Astrocyte (in vitro differentiated cells and primary cell): ENCODE measurements around the gene SPSB1. TPM values are rescaled to one million over a fixed set of nuclear protein-coding genes. Genes with fewer than 3 reads are reported as not detected.
A peak's percentile ranks its signal among the peaks of the same experiment; 100 is the strongest.

ENCODE experiments used
- DNase-seq: peaks from one replicate; pipeline ENCODE4 v3.0.0-alpha.2; 2010; ENCODE audit warnings: low read depth
- FAIRE-seq: peaks from 2 replicates; lab custom pipeline; 2011; peaks lifted over from hg19 to GRCh38; lab: Jason Lieb, UNC
- H2AFZ ChIP-seq: 2 replicates; pipeline ENCODE4 v1.6.0; 2012; ENCODE audit warnings: low read depth, low read length, inconsistent platforms
- H3K27ac ChIP-seq: 2 replicates; pipeline ENCODE4 v1.5.1; 2011; ENCODE audit warnings: low read depth, low read length, inconsistent platforms
- H3K27me3 ChIP-seq: 2 replicates; pipeline ENCODE4 v1.6.0; 2011; ENCODE audit warnings: low read length, inconsistent platforms; ENCODE audit not compliant: insufficient read depth
- H3K36me3 ChIP-seq: 2 replicates; pipeline ENCODE4 v1.5.1; 2011; ENCODE audit warnings: low read length, inconsistent platforms; ENCODE audit not compliant: insufficient read depth
- H3K4me1 ChIP-seq: 2 replicates; pipeline ENCODE4 v1.5.1; 2011; ENCODE audit warnings: low read length, inconsistent platforms; ENCODE audit not compliant: insufficient read depth
- H3K4me2 ChIP-seq: 2 replicates; pipeline ENCODE4 v1.6.0; 2012; ENCODE audit warnings: low read length, inconsistent platforms
- H3K4me3 ChIP-seq: 2 replicates; pipeline ENCODE4 v1.5.1; 2011; ENCODE audit warnings: low read depth, mild to moderate bottlenecking, low read length, inconsistent platforms; ENCODE audit not compliant: insufficient read depth
- H3K79me2 ChIP-seq: 2 replicates; pipeline ENCODE4 v1.6.0; 2012; ENCODE audit warnings: mild to moderate bottlenecking, low read length, inconsistent platforms; ENCODE audit not compliant: insufficient read depth
- H3K9ac ChIP-seq: 2 replicates; pipeline ENCODE4 v1.6.0; 2012; ENCODE audit warnings: mild to moderate bottlenecking, low read length, inconsistent platforms
- H3K9me3 ChIP-seq: 2 replicates; pipeline ENCODE4 v1.5.1; 2012; ENCODE audit warnings: low read depth, mild to moderate bottlenecking, low read length, inconsistent platforms; ENCODE audit not compliant: insufficient read depth
- H4K20me1 ChIP-seq: 2 replicates; pipeline ENCODE4 v1.6.0; 2012; ENCODE audit warnings: low read length, inconsistent platforms; ENCODE audit not compliant: insufficient read depth
- H3K27ac Mint-ChIP-seq: one replicate; pipeline ENCODE4 v1.8.0; 2021; ENCODE audit warnings: mild to moderate bottlenecking, mixed read lengths; ENCODE audit not compliant: unreplicated experiment
- H3K27me3 Mint-ChIP-seq: one replicate; pipeline ENCODE4 v1.8.0; 2021; ENCODE audit warnings: low read depth, mixed read lengths; ENCODE audit not compliant: unreplicated experiment
- H3K36me3 Mint-ChIP-seq: one replicate; pipeline ENCODE4 v1.8.0; 2021; ENCODE audit warnings: low read depth, mixed read lengths; ENCODE audit not compliant: unreplicated experiment
- H3K4me1 Mint-ChIP-seq: one replicate; pipeline ENCODE4 v1.8.0; 2021; ENCODE audit warnings: low read depth, mixed read lengths; ENCODE audit not compliant: unreplicated experiment
- H3K4me3 Mint-ChIP-seq: one replicate; pipeline ENCODE4 v1.8.0; 2021; ENCODE audit warnings: mild to moderate bottlenecking, moderate library complexity, mixed read lengths; ENCODE audit not compliant: unreplicated experiment
- H3K9me3 Mint-ChIP-seq: one replicate; pipeline ENCODE4 v1.8.0; 2021; ENCODE audit warnings: mild to moderate bottlenecking, mixed read lengths; ENCODE audit not compliant: unreplicated experiment
- CTCF ChIP-seq: IDR thresholded peaks from 2 replicates; pipeline ENCODE4 v1.5.1; 2011; ENCODE audit warnings: low read depth, mild to moderate bottlenecking, inconsistent platforms, low read length, moderate library complexity; ENCODE audit not compliant: insufficient read depth
- EZH2 ChIP-seq: IDR thresholded peaks from 2 replicates; pipeline ENCODE4 v1.6.1; 2012; ENCODE audit warnings: mild to moderate bottlenecking, low read length, inconsistent platforms; ENCODE audit not compliant: insufficient read depth
- total RNA-seq: library from RNA; stranded (reverse); gene quantifications from 2 replicates; pipeline ENCODE4 v1.2.1, GENCODE V29; 2021

The SPSB1 gene
- total RNA-seq, 1 donor from 2014 or later, result 53.5 TPM

- FAIRE-seq, result no peak
- TF ChIP-seq CTCF, result no peak
- TF ChIP-seq EZH2, result no peak
These were observed 48.0 kb upstream of the SPSB1 start for GRCh38 chr1:9244501-9245229.

GRCh38 chr1:9245230-9245619 is 47.5 kb upstream of the SPSB1 start:
- peaks cover 10% of the 10 kb centered on the region for H3K4me1 ChIP-seq
- no peak overlapping the region for H2AFZ ChIP-seq
- Mint-ChIP-seq H3K4me1 (peaks cover 9% of the 10 kb centered on the region), H3K27ac (no peak overlapping the region), H3K27me3 (peaks cover 20% of the 10 kb centered on the region), H3K36me3 (peaks cover 20% of the 10 kb centered on the region), H3K4me3 (no peak overlapping the region), H3K9me3 (no peaks in the 10 kb centered on the region)
- peaks cover 26% of the 10 kb centered on the region for H3K79me2 ChIP-seq
- H3K27ac ChIP-seq, result no peak overlapping the region
- H3K4me2 ChIP-seq, result no peak overlapping the region
- H3K4me3 ChIP-seq, result no peak overlapping the region
- no peaks in the 10 kb centered on the region for H3K27me3 ChIP-seq
- no peaks in the 10 kb centered on the region for H3K9me3 ChIP-seq
- H4K20me1 ChIP-seq, result peaks cover 34% of the 10 kb centered on the region
- TF ChIP-seq EZH2 (no peak), CTCF (no peak)
- no peak for FAIRE-seq
- no peak for DNase-seq
- no peaks in the 10 kb centered on the region for H3K36me3 ChIP-seq
- no peak overlapping the region for H3K9ac ChIP-seq

More at GRCh38 chr1:9244501-9245229, 48.0 kb upstream of the SPSB1 start:
- H3K27me3 Mint-ChIP-seq, result peaks cover 20% of the 10 kb centered on the region
- Histone ChIP-seq H2AFZ (no peak overlapping the region), H3K4me2 (no peak overlapping the region), H3K36me3 (no peaks in the 10 kb centered on the region), H4K20me1 (peaks cover 29% of the 10 kb centered on the region), H3K9ac (no peak overlapping the region), H3K4me3 (no peak overlapping the region), H3K27ac (no peak overlapping the region), H3K79me2 (peaks cover 27% of the 10 kb centered on the region), H3K27me3 (no peaks in the 10 kb centered on the region), H3K4me1 (peaks cover 15% of the 10 kb centered on the region), H3K9me3 (no peaks in the 10 kb centered on the region)
- no peaks in the 10 kb centered on the region for H3K9me3 Mint-ChIP-seq
- H3K27ac Mint-ChIP-seq, result peak overlapping the region; percentile 72
- peaks cover 20% of the 10 kb centered on the region for H3K36me3 Mint-ChIP-seq
- DNase-seq, result no peak
- no peak overlapping the region for H3K4me3 Mint-ChIP-seq
- peaks cover 14% of the 10 kb centered on the region for H3K4me1 Mint-ChIP-seq

GRCh38 chr1:9245661-9246060 is 47.0 kb upstream of the SPSB1 start:
- H3K4me3 ChIP-seq, result no peak overlapping the region

More at GRCh38 chr1:9245661-9246060, 47.0 kb upstream of the SPSB1 start:
- Histone ChIP-seq H2AFZ (no peak overlapping the region), H3K36me3 (no peaks in the 10 kb centered on the region), H3K4me2 (no peak overlapping the region), H3K9ac (no peak overlapping the region), H3K79me2 (peaks cover 24% of the 10 kb centered on the region), H3K9me3 (no peaks in the 10 kb centered on the region), H3K4me1 (peaks cover 10% of the 10 kb centered on the region), H3K27ac (no peak overlapping the region), H3K27me3 (no peaks in the 10 kb centered on the region), H4K20me1 (peaks cover 39% of the 10 kb centered on the region)
- H3K36me3 Mint-ChIP-seq, result peaks cover 20% of the 10 kb centered on the region
- FAIRE-seq, result no peak
- no peak for DNase-seq
- H3K27me3 Mint-ChIP-seq, result peaks cover 20% of the 10 kb centered on the region
- H3K4me1 Mint-ChIP-seq, result peaks cover 7% of the 10 kb centered on the region
- no peaks in the 10 kb centered on the region for H3K9me3 Mint-ChIP-seq
- no peak for TF ChIP-seq CTCF
- TF ChIP-seq EZH2, result no peak
- H3K4me3 Mint-ChIP-seq, result no peak overlapping the region
- no peak overlapping the region for H3K27ac Mint-ChIP-seq
